BE2C (cell line): ENCODE data around the gene NNAT.
A peak's percentile ranks its signal among the peaks of the same experiment; 100 is the strongest.
"Not testable (repeated sequence)": the region's sequence is repeated elsewhere in the genome, so short reads cannot be mapped to it uniquely, and the experiment has no call there.

ENCODE experiments used
- DNase-seq: peaks from one replicate; pipeline ENCODE4 v3.0.0-alpha.2; 2020
- H3K27me3 ChIP-seq: fragments of 250-450 bp; sonication (Bioruptor Pico); 2 replicates; pipeline ENCODE4 v1.5.1; 2020; ENCODE audit warnings: mild to moderate bottlenecking
- H3K36me3 ChIP-seq: fragments of 250-450 bp; sonication (Bioruptor Pico); 2 replicates; pipeline ENCODE4 v1.5.1; 2020; ENCODE audit warnings: mild to moderate bottlenecking
- H3K4me1 ChIP-seq: fragments of 250-450 bp; sonication (Bioruptor Pico); 2 replicates; pipeline ENCODE4 v1.5.1; 2020
- H3K4me3 ChIP-seq: 2 replicates; pipeline ENCODE4 v1.5.1; 2011; ENCODE audit warnings: low read depth, low read length
- H3K9me3 ChIP-seq: fragments of 250-450 bp; sonication (Bioruptor Pico); 2 replicates; pipeline ENCODE4 v1.5.1; 2020
- CTCF ChIP-seq: IDR thresholded peaks from 2 replicates; pipeline ENCODE4 v1.5.1; 2012; ENCODE audit warnings: mild to moderate bottlenecking, low read depth, low read length

NNAT gene

GRCh38 chr20:37534401-37535157 lies 13.5 kb downstream of the NNAT start:
- no peak overlapping the region for H3K4me3 ChIP-seq
- no peaks in the 10 kb centered on the region for H3K9me3 ChIP-seq
- no peaks in the 10 kb centered on the region for H3K4me1 ChIP-seq
- H3K36me3 ChIP-seq = no peaks in the 10 kb centered on the region
- no peaks in the 10 kb centered on the region for H3K27me3 ChIP-seq
- DNase-seq = peak; percentile 62
- peak; percentile 89 for TF ChIP-seq CTCF

GRCh38 chr20:37535443-37536132 lies 14.5 kb downstream of the NNAT start:
- H3K27me3 ChIP-seq = no peaks in the 10 kb centered on the region
- TF ChIP-seq CTCF = no peak
- H3K4me3 ChIP-seq = no peak overlapping the region
- DNase-seq = no peak
- H3K36me3 ChIP-seq = no peaks in the 10 kb centered on the region
- no peaks in the 10 kb centered on the region for H3K4me1 ChIP-seq
- no peaks in the 10 kb centered on the region for H3K9me3 ChIP-seq

- Histone ChIP-seq H3K27me3 (no peaks in the 10 kb centered on the region), H3K4me3 (no peak overlapping the region), H3K36me3 (no peaks in the 10 kb centered on the region), H3K9me3 (no peaks in the 10 kb centered on the region), H3K4me1 (no peaks in the 10 kb centered on the region)
- no peak for DNase-seq
- TF ChIP-seq CTCF = no peak
Observed at GRCh38 chr20:37537505-37537904, 16.5 kb downstream of the NNAT start.

GRCh38 chr20:37538003-37538402 lies 17.0 kb downstream of the NNAT start:
- no peak for TF ChIP-seq CTCF
- no peak for DNase-seq
- Histone ChIP-seq H3K4me3 (no peak overlapping the region), H3K4me1 (no peaks in the 10 kb centered on the region), H3K36me3 (no peaks in the 10 kb centered on the region), H3K27me3 (no peaks in the 10 kb centered on the region), H3K9me3 (no peaks in the 10 kb centered on the region)

GRCh38 chr20:37539424-37539823 lies 18.4 kb downstream of the NNAT start:
- no peak for DNase-seq
- TF ChIP-seq CTCF = no peak
- no peak overlapping the region for H3K4me3 ChIP-seq
- no peaks in the 10 kb centered on the region for H3K27me3 ChIP-seq
- H3K9me3 ChIP-seq = no peaks in the 10 kb centered on the region
- H3K36me3 ChIP-seq = no peaks in the 10 kb centered on the region
- H3K4me1 ChIP-seq = no peaks in the 10 kb centered on the region

- no peaks in the 10 kb centered on the region for H3K27me3 ChIP-seq
- no peak overlapping the region for H3K4me3 ChIP-seq
- no peak for DNase-seq
- H3K9me3 ChIP-seq = no peaks in the 10 kb centered on the region
- no peak for TF ChIP-seq CTCF
- no peaks in the 10 kb centered on the region for H3K4me1 ChIP-seq
- no peaks in the 10 kb centered on the region for H3K36me3 ChIP-seq
Observed at GRCh38 chr20:37540001-37540400, 19.0 kb downstream of the NNAT start.

GRCh38 chr20:37540838-37541237 lies 19.8 kb downstream of the NNAT start:
- not testable (repeated sequence) for DNase-seq

More at GRCh38 chr20:37540838-37541237, 19.8 kb downstream of the NNAT start:
- H3K27me3 ChIP-seq, H3K4me1 ChIP-seq, H3K4me3 ChIP-seq, H3K36me3 ChIP-seq, H3K9me3 ChIP-seq: not testable (repeated sequence)
